H1 (cell line): ENCODE data around the gene FAM228B. TPM values are rescaled to one million over a fixed set of nuclear protein-coding genes. Genes with fewer than 3 reads are reported as not detected.

Experiments
- BRCA1 ChIP-seq: IDR thresholded peaks from 2 replicates; pipeline ENCODE4 v1.6.1; 2012; ENCODE audit warnings: low read depth, low read length, improper control_type of control experiment
- CBX5 ChIP-seq: fragments of 300-800, 300-1000 bp; sonication (generic); IDR thresholded peaks from 2 replicates; pipeline ENCODE4 v1.7.1; 2016; ENCODE audit warnings: antibody characterized with exemption, low read length, low read depth
- CTBP2 ChIP-seq: IDR thresholded peaks from 2 replicates; pipeline ENCODE4 v1.7.0; 2011; ENCODE audit warnings: borderline replicate concordance, mild to moderate bottlenecking, moderate library complexity, mixed read lengths, low read length; ENCODE audit not compliant: insufficient read depth, insufficient read length
- CTCF ChIP-seq, 3 experiments: IDR thresholded peaks; 1 replicate in 2 of 3; 2 replicates in 1 of 3; pipeline versions ENCODE4 v1.5.1 to v1.6.1; 2011; ENCODE audit warnings: low read length in 3 of 3, mild to moderate bottlenecking in 3 of 3, inconsistent platforms in 2 of 3, low read depth in 1 of 3, moderate library complexity in 1 of 3; ENCODE audit not compliant: insufficient read depth in 1 of 3; ENCODE audit errors: control extremely low read depth in 1 of 3
- E2F6 ChIP-seq: IDR thresholded peaks from 2 replicates; pipeline ENCODE4 v1.6.1; 2012; ENCODE audit warnings: inconsistent platforms
- EZH2 ChIP-seq: fragments of 200-600 bp; sonication (generic); IDR thresholded peaks from 2 replicates; pipeline ENCODE4 v1.7.1; 2012; ENCODE audit warnings: low read depth, mild to moderate bottlenecking, moderate library complexity, low read length, inconsistent platforms; ENCODE audit not compliant: severe bottlenecking
- GABPA ChIP-seq: IDR thresholded peaks from 2 replicates; pipeline ENCODE4 v1.6.1; 2011; ENCODE audit warnings: mild to moderate bottlenecking, low read length, moderate library complexity, borderline replicate concordance; ENCODE audit not compliant: insufficient read depth
- HDAC6 ChIP-seq: IDR thresholded peaks from one replicate; pipeline ENCODE4 v1.7.1; 2012; ENCODE audit warnings: low read depth, mild to moderate bottlenecking, inconsistent platforms, low read length, moderate library complexity
- KDM1A ChIP-seq: fragments of 200-600, 300-600 bp; sonication (generic); IDR thresholded peaks from 2 replicates; pipeline ENCODE4 v1.7.1; 2016; ENCODE audit warnings: mild to moderate bottlenecking, low read length, borderline replicate concordance
- MAFK ChIP-seq: IDR thresholded peaks from 2 replicates; pipeline ENCODE4 v1.6.1; 2012; ENCODE audit warnings: low read depth, mild to moderate bottlenecking, improper control_type of control experiment, low read length
- MAX ChIP-seq: IDR thresholded peaks from 2 replicates; pipeline ENCODE4 v1.6.1; 2012; ENCODE audit warnings: inconsistent platforms
- NRF1 ChIP-seq: IDR thresholded peaks from 2 replicates; pipeline ENCODE4 v1.6.1; 2011; ENCODE audit warnings: mild to moderate bottlenecking, low read depth, low read length, improper control_type of control experiment
- POLR2AphosphoS5 ChIP-seq: IDR thresholded peaks from 2 replicates; pipeline ENCODE4 v1.6.1; 2011; ENCODE audit warnings: low read depth, low read length
- POU5F1 ChIP-seq: IDR thresholded peaks from 2 replicates; pipeline ENCODE4 v1.6.1; 2011; ENCODE audit warnings: low read depth, mild to moderate bottlenecking, low read length, moderate library complexity
- RFX5 ChIP-seq: IDR thresholded peaks from 2 replicates; pipeline ENCODE4 v1.6.1; 2011; ENCODE audit warnings: low read depth, low read length, improper control_type of control experiment, borderline replicate concordance
- SIX5 ChIP-seq: IDR thresholded peaks from 2 replicates; pipeline ENCODE4 v1.6.1; 2011; ENCODE audit warnings: mild to moderate bottlenecking, low read depth, low read length
- TBP ChIP-seq: IDR thresholded peaks from 2 replicates; pipeline ENCODE4 v1.6.1; 2011; ENCODE audit warnings: low read depth, low read length, improper control_type of control experiment
- TEAD4 ChIP-seq: IDR thresholded peaks from 2 replicates; pipeline ENCODE4 v1.6.1; 2012; ENCODE audit warnings: low read depth, low read length, inconsistent platforms, mixed read lengths
- ZNF274 ChIP-seq: IDR thresholded peaks from 2 replicates; pipeline ENCODE4 v1.7.0; 2012; ENCODE audit warnings: low read length, borderline replicate concordance; ENCODE audit errors: extremely low read depth
- polyA plus RNA-seq, 7 experiments: library from polyadenylated mRNA; depleted of rRNA in 3 of 7; stranded (reverse) in 5 of 7; unstranded in 2 of 7; fragments of >200 nt in 5 of 7; fragments of 200-250 nt in 2 of 7; gene quantifications; 1 replicate in 5 of 7; 2 replicates in 1 of 7; 4 replicates in 1 of 7; pipeline versions ENCODE4 v1.2.1 to v1.2.3, GENCODE V29; 2011 to 2013; ENCODE audit warnings: missing spikeins in 2 of 7, mixed read lengths in 2 of 7
- total RNA-seq: library from RNA; stranded (reverse); fragmentation: NEBNext Ultra II Directional; extraction: Animal tissue kit (Norgen Biotek cat#: 25700); gene quantifications from 2 replicates; pipeline ENCODE4 v1.2.1, GENCODE V29; 2021

The FAM228B gene
- total and polyA plus RNA-seq, 2 of the 8 experiments (the other 6 are each of a cell fraction or from before 2014, with no cell fraction given) = 1.4 to 3.2 TPM

- TF ChIP-seq NRF1 (no peak), CTBP2 (no peak), TEAD4 (no peak), SIX5 (no peak), BRCA1 (no peak), MAX (peak; percentile 46; the same call in 1 of the 2 replicates), POU5F1 (no peak), CTCF (IDR thresholded peaks at IDR 0.05; ENCODE audit: control extremely low read depth in 1 of 3, insufficient read depth in 1 of 3, low read depth in 1 of 3, low read length in 3 of 3) (peak; percentile 75 to 99 (median 77)), E2F6 (peak; percentile 36; the same call in 1 of the 2 replicates), TBP (no peak), POLR2AphosphoS5 (no peak), MAFK (no peak), ZNF274 (no peak), RFX5 (no peak), HDAC6 (no peak), GABPA (no peak), EZH2 (no peak), CBX5 (no peak), KDM1A (no peak)
These were observed 41.2 kb downstream of the FAM228B start (continued) for GRCh38 chr2:24164416-24164973.
